Neural crest cell (in vitro differentiated cells): ENCODE results near the gene PLEKHB2. TPM values are rescaled to one million over a fixed set of nuclear protein-coding genes. Genes with fewer than 3 reads are reported as not detected.

ENCODE experiments used
- DNase-seq: peaks from one replicate; pipeline ENCODE4 v3.0.0; 2021; ENCODE audit warnings: low read depth, mixed read lengths, low spot score
- H3K27ac Mint-ChIP-seq: one replicate; pipeline ENCODE4 v1.8.0; 2021; ENCODE audit warnings: mild to moderate bottlenecking, mixed read lengths; ENCODE audit not compliant: unreplicated experiment
- H3K27me3 Mint-ChIP-seq: 2 replicates; pipeline ENCODE4 v1.8.0; 2021; ENCODE audit warnings: low read depth, mild to moderate bottlenecking, mixed read lengths
- H3K36me3 Mint-ChIP-seq: 2 replicates; pipeline ENCODE4 v1.8.0; 2021; ENCODE audit warnings: low read depth, mild to moderate bottlenecking, mixed read lengths
- H3K4me1 Mint-ChIP-seq: 2 replicates; pipeline ENCODE4 v1.8.0; 2021; ENCODE audit warnings: mixed read lengths
- H3K4me3 Mint-ChIP-seq: one replicate; pipeline ENCODE4 v1.8.0; 2021; ENCODE audit warnings: mild to moderate bottlenecking, mixed read lengths
- H3K9me3 Mint-ChIP-seq: 2 replicates; pipeline ENCODE4 v1.8.0; 2021; ENCODE audit warnings: mixed read lengths
- long read RNA-seq: library from polyadenylated mRNA; unstranded; transcript quantifications from one replicate; pipeline ENCODE4 v2.0.0, GENCODE V29; 2020
- total RNA-seq: library from RNA; stranded (reverse); gene quantifications from 2 replicates; pipeline ENCODE4 v1.2.1, GENCODE V29; 2021
- TF ChIP-seq, protein P1 (sequence below): fragments of 200-600 bp; sonication (generic); conservative IDR thresholded peaks from 2 replicates; pipeline ENCODE4 v1.5.0; 2021; ENCODE audit warnings: antibody characterized with exemption, mild to moderate bottlenecking

PLEKHB2 gene, protein sequence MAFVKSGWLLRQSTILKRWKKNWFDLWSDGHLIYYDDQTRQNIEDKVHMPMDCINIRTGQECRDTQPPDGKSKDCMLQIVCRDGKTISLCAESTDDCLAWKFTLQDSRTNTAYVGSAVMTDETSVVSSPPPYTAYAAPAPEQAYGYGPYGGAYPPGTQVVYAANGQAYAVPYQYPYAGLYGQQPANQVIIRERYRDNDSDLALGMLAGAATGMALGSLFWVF
- total RNA-seq = 44.6 and 44.9 TPM in 2 replicates
- long read RNA-seq, full-length matches to known transcripts = 43 of 159 reads
- long read RNA-seq, partial matches to known transcripts = 5 of 159 reads
- long read RNA-seq, other reads (novel, unspliced or antisense) = 111 of 159 reads

DNA sequence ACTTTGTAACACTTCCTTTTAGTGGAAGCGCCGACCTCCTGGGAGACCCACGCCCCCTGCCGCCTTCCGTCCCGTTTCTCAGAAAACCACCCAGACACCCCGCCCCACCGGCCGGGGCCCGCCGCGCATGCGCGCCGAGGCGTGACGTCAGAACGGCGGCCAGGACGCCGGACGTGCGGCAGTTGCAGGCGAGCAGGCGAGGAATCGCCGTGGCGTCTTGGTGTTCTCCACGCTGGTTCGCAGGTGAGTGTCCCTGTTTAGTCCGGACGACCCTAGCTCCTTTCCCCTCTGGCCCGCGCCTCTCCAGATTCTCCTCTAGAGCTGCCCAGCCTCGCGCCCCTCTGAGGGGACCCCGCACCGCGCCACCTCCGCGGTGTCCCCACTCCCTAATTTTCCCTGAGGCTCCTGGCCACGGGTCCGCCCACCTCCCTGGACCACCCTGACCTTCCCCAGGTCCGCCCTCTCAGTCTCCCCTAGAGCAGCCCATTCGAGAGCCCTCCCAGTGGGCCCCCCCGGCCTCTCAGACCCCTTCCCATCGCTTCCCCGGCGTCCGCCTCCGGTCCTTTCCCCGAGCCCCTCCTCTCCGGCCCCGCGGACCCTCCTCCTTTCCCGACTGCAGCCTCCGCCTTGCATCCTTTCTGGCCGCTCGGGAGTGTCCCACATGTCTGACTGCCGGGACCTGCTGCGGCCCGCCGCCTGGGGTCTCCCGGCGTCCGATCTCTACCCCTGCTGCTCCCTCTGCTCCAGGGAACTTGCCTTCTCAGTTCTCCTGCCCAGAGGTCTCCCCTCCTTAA, at the start of gene PLEKHB2:
TSS of gene PLEKHB2 (plus strand) at position 181 of the 794 bp plus-strand sequence. CDS start 15,606 bp downstream, outside the sequence.
- TF ChIP-seq, protein P1, sequence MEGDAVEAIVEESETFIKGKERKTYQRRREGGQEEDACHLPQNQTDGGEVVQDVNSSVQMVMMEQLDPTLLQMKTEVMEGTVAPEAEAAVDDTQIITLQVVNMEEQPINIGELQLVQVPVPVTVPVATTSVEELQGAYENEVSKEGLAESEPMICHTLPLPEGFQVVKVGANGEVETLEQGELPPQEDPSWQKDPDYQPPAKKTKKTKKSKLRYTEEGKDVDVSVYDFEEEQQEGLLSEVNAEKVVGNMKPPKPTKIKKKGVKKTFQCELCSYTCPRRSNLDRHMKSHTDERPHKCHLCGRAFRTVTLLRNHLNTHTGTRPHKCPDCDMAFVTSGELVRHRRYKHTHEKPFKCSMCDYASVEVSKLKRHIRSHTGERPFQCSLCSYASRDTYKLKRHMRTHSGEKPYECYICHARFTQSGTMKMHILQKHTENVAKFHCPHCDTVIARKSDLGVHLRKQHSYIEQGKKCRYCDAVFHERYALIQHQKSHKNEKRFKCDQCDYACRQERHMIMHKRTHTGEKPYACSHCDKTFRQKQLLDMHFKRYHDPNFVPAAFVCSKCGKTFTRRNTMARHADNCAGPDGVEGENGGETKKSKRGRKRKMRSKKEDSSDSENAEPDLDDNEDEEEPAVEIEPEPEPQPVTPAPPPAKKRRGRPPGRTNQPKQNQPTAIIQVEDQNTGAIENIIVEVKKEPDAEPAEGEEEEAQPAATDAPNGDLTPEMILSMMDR = peak; percentile 55
- Mint-ChIP-seq H3K4me3 (peak within 1 kb of the TSS; percentile 96), H3K27me3 (no peaks in the 10 kb centered on the region), H3K36me3 (peaks cover 2% of the 10 kb centered on the region), H3K27ac (peak within 1 kb of the TSS; percentile 91), H3K4me1 (peaks cover 32% of the 10 kb centered on the region), H3K9me3 (no peaks in the 10 kb centered on the region)
- peak; percentile 92 for DNase-seq

- no peaks in the 10 kb centered on the region for H3K9me3 Mint-ChIP-seq
- H3K4me1 Mint-ChIP-seq = peaks cover 27% of the 10 kb centered on the region
- no peaks in the 10 kb centered on the region for H3K27me3 Mint-ChIP-seq
- H3K27ac Mint-ChIP-seq = no peak overlapping the region
- no peak overlapping the region for H3K4me3 Mint-ChIP-seq
- TF ChIP-seq, protein P1 = no peak
- DNase-seq = no peak
- H3K36me3 Mint-ChIP-seq = peaks cover 25% of the 10 kb centered on the region
Observed at GRCh38 chr2:131056204-131056931, 48.8 kb upstream of the PLEKHB2 start.

DNA sequence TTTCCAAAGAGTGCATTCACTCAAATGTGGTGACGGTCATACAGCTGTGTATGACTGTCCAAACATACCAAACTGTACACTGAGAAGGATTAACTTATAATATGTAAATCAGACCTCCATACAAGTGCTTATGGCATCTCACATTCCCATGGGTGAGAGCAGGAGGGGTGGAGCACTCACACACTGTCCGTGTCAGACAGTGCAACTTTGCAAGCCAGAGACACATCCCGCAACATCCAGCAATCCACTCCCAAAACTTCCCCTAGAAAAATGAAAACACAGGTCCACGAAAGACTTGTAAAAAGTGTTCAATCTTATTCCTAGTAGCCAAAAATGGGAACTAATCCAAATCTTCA, 48.2 kb upstream of the PLEKHB2 start:
- Mint-ChIP-seq H3K27ac (no peak overlapping the region), H3K36me3 (peaks cover 22% of the 10 kb centered on the region), H3K4me3 (no peak overlapping the region), H3K9me3 (no peaks in the 10 kb centered on the region), H3K4me1 (peaks cover 31% of the 10 kb centered on the region), H3K27me3 (no peaks in the 10 kb centered on the region)
- DNase-seq = no peak
- TF ChIP-seq, protein P1 = no peak

DNA sequence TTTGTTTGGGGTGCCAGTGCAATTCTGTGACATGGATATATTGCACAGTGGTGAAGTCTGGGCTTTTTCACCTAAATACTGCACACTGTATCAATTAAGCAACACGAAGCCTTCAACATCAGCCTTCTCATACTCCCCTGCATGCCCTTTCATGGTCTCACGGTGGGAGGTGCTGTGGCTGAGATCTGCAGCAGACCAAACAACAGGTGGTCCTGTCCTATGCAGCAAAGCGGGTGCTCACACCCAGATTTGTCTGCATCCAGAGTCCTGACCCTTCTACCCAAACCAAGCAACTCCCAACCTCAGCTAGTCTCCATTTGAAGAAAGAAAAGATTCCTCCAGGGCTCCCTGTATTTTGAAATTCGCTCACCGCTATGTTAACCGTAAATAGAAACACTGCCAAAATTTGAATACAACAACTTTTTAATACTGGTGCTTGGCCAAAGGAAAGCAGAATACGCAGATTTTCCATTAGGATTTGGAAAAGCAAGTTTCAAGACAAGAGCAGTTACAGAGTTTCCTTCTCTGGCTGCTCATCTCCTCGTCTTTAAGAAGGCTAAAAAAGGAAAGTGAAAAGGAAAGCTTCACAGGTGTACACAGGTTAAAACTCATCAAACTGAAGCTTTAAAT, 46.8 kb upstream of the PLEKHB2 start:
- Mint-ChIP-seq H3K36me3 (peaks cover 18% of the 10 kb centered on the region), H3K27me3 (no peaks in the 10 kb centered on the region), H3K27ac (peak overlapping the region; percentile 54), H3K4me3 (no peak overlapping the region), H3K4me1 (peaks cover 36% of the 10 kb centered on the region), H3K9me3 (no peaks in the 10 kb centered on the region)
- TF ChIP-seq, protein P1 = no peak
- no peak for DNase-seq

GRCh38 chr2:131058920-131059319, 46.2 kb upstream of the PLEKHB2 start:
- Mint-ChIP-seq H3K36me3 (peaks cover 18% of the 10 kb centered on the region), H3K4me3 (peak overlapping the region; percentile 52), H3K4me1 (peaks cover 40% of the 10 kb centered on the region), H3K27ac (no peak overlapping the region), H3K27me3 (no peaks in the 10 kb centered on the region), H3K9me3 (no peaks in the 10 kb centered on the region)
- TF ChIP-seq, protein P1 = no peak
- no peak for DNase-seq
